HG02973 (cell line): ENCODE results near the gene FOXF2.

Experiments
- ATAC-seq: cut with Tn5 transposase; IDR thresholded peaks from one replicate; pipeline ENCODE4 v1.9.1; 2021; ENCODE audit warnings: moderate library complexity; ENCODE audit not compliant: unreplicated experiment

FOXF2 gene

DNA sequence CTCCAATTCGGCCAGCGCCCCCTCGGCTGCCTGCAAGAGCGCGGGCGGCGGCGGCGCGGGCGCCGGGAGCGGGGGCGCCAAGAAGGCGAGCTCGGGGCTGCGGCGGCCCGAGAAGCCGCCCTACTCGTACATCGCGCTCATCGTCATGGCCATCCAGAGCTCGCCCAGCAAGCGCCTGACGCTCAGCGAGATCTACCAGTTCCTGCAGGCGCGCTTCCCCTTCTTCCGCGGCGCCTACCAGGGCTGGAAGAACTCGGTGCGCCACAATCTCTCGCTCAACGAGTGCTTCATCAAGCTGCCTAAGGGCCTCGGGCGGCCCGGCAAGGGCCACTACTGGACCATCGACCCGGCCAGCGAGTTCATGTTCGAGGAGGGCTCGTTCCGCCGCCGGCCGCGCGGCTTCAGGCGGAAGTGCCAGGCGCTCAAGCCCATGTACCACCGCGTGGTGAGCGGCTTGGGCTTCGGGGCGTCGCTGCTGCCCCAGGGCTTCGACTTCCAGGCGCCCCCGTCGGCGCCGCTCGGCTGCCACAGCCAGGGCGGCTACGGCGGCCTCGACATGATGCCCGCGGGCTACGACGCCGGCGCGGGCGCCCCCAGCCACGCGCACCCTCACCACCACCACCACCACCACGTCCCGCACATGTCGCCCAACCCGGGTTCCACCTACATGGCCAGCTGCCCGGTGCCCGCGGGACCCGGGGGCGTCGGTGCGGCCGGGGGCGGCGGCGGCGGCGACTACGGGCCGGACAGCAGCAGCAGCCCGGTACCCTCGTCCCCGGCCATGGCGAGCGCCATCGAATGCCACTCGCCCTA lies 963 bp downstream of the FOXF2 start:
- no peak for ATAC-seq

DNA sequence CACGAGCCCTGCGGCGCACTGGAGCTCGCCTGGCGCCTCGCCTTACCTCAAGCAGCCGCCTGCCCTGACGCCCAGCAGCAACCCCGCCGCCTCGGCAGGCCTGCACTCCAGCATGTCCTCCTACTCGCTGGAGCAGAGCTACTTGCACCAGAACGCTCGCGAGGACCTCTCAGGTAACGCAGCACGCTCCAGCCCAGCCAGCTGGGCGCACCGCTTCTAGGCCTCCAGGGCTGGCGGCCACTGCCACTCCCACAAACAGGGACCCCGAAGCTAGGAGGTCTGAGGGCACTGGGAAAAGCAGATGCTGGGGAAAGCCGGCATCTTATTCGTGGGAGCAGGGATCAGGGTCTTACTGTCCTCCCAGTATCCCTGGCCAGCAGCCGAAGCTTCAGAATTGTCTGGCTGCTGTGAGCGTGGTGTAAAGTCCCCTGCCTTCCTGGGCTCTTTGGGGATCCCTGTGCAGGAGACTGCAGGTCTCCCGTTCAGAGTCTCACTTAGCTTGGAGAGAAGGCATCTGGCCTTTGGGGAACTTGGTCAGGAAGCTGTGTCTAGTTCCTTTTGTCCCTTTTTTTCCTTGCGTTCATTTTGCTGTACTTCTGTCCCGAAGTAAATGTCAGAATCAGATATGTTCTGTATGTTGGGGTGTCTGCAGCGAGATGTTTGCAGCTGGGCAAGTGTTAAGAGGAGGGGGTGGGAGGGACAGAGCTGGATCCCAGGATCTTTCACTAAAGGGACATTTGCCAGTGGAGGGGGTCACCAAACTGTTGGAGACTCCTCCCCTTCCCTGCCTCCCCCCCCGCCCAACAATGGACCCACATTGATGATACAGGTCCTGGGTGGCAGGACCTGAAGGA lies 1.8 kb downstream of the FOXF2 start:
- no peak for ATAC-seq

DNA sequence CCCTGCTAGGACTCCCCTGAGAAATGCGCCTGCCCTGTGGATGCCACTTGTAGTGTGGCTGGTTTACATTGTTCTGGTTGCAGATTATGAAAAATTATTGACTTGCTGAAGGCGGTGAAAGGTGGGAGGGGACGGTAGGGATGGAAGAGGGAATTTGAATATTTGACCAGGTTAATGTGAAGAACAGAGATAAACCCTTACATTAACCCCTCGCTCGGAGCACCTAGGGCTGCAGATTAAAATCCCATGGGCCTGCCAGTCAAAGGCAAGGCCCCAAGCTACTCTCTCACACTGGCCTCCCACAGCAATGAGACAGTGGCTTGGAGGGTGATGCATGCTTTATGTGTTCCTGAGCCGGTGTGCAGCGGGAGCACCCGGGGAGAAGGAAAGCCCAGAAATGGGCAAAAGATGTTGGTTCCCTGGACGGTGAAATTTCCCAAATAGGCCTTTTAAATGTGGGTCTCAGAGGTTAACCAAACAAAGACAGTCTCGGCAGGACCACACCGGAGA lies 2.5 kb downstream of the FOXF2 start:
- no peak for ATAC-seq

DNA sequence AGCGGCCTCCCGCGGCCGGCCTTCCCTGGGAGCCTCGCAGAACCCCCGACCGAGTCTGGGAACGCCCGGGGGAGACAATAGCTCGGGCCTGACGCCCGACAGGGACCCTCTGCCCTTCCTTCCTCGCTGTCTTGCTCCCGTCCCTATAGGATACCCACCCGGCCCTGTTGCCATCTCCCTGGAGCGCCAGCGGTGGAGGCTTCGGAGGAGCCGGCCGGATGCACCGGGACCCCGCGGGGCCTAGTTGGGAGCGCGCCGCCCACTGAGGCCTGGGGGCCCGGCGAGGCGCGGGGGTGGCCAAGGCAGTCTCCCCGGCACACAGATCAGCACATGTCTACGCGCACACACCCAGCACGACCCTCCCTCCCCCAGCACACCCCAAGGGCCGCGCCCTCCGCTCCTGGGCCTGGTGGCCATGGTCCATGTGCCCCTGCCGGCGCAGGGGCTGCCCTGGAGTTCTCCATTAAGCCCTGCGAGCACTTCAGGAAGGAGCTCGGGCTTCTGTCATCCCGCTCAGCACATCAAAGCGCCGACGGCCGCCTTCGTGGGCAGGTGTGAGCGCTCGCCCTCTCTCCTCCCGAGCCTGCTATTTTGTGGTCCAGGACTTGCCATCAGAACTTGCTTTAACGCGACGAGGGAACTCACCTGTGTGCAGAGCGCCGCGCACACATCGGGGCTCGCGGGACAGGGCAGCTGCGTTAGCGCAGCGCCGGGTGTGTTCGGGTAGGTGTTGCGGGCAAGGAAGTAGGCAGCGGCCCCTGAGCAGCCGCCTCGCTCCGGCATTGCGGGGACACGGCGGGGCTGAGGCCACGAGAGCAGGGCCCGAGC lies 3.7 kb downstream of the FOXF2 start:
- no peak for ATAC-seq

DNA sequence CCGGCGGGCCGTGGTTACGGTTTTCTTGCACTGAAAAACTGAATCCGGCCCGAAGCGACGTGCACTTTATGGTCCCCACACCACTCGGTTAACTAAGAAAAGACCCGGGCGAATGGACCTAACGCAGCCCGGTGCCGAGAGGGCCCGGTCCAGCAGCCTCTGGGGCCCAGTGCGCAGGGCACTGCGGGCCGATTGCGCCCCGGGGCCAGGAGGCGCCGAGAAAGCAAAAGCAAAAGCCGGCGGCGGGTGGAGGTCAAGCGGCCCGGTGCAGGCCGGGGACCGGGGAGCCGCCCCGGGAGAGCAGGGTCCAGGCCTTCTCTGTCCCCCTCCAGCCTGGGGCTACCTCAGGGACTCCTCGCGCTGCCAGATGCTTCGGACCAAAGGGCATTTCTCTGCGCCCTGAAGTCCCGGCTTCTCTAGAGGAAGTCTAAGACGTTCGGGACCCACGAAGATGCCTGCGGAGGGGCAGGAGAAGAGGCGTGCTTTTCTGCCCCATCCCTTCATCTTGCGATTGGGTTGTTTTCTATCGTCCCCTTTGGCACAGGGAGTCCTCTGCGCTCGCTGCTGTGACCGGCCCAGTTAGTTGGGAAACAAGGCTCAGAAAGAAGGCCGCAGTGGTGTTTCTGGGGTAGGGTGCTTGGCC lies 4.4 kb downstream of the FOXF2 start:
- no peak for ATAC-seq

DNA sequence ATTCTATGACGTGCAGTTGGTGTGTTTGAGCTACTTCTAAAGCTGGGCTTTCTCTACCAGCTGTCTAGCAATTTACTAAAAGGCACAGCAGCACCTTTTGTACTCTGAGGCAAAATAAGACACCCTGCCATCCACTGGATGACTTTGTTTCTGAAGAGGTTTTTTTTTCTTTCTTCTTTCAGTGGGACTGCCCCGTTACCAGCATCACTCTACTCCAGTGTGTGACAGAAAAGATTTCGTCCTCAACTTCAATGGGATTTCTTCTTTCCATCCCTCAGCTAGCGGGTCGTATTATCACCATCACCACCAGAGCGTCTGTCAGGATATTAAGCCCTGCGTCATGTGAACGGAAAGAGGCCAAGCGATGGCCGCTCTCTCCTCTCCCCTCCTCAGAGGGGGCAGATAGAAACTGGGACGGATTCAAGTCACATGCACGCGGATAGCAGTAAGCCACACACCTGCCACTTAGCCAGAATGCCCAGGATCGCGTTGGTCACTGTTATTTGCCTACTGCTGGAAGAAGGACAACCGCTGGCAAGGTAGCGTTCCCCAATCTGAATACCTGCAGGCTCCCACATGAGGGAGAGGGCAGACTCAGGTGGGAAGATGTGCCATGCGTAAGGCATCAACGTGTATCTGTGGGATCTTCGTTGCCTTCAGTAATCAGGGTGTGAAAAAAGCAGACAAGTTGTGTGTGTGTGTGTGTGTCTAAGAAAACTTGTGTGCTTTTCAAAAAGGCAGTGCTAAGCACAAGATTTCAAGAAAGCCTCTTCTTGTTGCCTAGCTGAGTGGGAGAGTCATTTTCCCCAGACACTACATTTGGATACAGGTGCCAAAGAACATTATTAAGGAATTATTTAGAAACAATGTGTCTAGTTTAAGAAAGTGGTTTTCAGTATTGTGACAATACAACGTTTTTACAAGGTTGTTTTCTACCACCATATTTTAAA lies 5.4 kb downstream of the FOXF2 start:
- ATAC-seq = no peak

DNA sequence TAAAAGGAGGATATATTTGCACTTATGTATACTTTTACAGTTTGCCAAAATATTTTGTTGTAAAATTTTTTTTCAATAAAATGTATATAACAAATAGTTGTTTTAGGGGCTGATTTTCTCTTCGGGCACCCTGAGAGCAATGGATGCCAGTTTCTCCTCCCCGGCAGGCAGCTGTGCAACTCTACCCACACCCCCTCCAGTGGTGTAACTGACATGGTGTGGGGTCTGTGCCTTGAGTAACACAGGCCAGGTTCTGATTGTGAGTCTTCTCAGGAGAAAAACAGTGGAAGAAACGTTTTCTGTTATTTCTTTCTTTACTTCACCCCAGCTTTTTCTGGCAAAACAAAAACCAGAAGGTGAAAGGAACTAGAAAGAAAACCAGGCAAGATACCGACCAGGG lies 6.1 kb downstream of the FOXF2 start:
- ATAC-seq = no peak

DNA sequence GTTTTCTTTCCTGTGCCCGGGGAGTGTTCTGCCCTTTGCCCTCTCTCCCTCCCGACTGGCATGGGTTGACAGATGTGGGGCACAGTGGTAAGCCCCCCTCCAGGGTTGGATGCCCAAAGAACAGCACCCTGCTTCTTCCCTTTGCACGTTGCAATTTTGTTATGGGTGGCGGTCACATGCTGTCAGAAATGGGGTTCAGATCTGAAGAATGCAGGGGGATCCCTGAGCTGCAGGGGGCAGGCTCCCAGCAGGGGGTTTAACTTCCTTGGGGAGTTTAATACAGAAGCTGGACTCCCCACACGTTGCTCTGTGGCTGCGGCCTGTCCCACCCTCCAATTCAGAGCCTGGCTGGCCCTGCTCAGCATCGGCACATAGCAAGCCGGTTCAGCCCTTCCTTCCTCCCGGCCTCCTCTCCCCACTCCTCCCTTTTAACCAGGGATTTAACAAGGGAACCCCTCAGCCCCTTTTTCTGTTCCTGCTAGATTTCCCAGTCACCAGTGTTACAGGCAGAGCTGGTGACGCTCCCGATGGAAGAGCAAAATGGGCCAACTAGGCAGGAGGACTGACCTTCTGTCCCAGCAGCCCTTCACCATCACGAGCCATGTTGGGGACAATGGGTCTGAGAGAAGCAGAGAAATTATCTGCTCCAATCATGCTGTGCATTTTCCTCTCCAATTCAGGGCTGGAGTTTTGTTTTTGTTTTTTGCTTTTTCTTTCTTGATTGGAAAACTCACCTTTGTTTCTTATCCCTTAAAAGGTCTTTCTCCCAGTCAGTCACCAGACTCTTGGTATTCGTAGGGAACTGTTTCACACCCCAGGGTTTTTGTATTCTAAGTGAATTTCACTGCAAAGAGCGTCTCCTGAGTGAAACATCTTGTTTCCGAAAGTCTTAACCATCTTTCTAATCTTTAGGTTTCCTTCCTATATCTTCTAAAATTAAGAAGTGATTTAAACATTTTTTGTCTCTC lies 6.8 kb downstream of the FOXF2 start:
- ATAC-seq = no peak

DNA sequence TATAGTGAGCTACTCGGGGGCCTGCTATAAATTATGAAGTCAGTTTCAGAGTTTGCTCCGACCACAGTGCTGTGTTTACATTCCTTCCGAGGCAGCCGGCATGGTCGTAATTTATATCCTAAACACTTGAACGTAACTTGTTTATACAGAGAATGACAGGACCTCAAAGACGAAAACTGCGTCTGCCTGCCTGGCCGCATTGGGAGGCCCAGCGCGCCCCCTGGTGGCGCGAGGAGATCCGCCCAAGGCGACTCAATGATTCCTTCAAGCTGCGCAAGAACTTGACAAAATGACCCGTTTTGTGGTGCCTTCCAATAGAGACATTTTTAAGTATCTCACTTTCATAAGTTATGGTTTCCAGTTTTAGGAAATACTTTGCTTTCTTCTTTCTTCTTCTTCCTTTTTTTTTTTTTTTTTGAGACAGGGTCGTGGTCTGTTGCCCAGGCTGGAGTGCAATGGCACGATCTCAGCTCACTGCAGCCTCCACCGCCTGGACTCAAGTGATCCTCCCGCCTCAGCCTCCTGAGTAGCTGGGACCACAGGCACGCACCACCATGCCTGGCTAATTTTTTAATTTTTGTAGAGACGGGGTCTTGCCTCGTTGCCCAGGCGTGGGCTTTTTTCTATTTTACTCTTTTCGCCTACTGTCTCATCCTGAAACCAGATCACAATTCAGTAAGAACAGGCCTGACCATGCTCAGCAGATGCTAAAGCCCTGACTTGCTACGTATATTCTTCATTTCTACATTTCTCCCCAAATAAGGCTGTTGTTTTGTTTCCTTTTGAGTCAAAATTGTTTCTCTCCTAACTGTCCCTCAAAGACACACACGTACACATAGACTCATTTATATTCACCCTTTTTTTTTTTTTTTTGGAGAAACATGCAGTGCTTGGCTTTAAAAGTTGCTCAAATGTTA lies 7.8 kb downstream of the FOXF2 start:
- no peak for ATAC-seq

DNA sequence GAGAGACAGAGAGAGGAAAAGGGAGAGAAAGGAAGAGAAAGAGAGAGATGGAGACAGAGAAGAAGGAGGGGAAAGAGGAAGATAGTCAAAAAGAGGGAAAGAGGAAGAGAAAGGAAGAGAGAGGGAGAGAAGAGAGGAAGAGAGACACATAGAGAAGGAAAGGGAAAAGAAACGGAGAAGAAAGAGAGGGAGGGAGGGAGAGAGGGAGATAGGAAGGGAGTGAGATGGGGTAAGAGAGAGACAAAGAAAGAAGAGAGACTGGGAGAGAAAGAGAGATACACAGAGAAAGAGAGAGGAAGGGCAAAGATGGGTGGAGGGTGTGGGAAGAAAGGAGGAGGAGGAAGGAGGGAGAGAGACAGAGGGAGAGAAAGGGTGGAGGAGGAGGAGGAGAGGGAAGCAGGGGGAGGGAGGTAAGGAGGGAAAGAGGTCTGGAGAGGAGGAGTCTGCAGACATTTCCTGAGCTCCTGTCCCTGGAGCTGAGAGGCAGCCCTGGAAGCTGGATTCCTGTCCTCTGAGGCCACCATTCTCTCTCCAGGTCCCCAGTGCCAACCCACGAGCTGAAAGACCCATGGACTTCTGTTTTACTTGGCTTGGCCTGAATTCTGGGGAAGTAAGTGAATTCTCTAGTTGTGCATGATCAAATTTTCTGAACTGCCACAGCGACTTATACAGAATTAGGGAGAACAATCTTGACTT lies 9.9 kb downstream of the FOXF2 start:
- no peak for ATAC-seq

DNA sequence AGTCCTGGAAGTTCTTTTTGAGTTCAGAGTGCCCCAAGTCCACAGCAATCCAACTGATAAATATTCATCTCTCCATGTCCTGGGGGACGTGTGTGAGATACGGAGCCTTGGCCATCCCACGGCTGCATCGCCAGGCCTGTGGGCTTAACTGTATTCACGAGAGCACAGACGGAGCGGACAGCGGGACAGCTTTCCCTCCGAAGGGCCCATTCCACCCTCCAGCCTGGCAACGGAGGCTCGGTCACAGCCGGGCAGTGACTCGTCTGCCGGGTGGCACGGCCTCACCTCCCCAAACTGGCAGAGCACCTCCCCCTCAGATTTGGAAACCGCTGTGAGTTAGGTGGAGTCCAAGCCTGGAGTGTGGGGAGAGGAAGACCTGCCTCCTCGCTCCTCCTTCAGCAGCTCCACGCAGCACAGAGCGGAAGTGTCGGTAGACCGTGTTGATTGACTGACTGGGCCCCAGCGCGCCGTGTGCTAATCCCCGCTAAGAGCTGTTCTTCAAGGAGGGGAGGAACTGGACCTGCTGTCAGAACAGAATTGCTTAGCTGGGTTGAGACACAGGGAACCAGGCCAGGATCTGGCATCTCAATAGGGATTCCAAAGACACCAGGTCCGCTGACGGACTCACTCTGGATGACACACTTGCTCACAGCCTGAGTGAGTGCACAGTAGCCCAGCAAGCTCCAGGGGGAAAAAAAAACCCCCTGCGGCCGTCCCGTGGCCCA lies 10.9 kb downstream of the FOXF2 start:
- ATAC-seq = no peak

DNA sequence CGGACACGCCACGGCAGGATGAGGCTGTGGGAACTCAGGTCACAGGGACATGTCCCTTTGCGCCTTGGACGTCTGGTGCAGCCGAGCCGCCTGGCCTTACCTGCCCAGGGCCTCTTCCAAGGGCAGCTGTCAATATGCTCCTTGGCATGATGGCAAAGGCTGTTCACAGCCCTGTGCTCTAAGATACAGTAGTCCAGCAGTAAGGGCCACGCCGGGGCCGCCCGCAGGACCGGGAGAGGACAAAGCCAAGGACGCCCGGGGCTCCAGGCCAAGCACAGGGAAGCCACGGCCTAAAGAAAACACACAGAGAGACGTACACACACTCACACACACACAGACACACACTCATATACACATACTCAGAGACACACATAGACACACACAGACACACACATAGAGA lies 13.0 kb downstream of the FOXF2 start:
- no peak for ATAC-seq

DNA sequence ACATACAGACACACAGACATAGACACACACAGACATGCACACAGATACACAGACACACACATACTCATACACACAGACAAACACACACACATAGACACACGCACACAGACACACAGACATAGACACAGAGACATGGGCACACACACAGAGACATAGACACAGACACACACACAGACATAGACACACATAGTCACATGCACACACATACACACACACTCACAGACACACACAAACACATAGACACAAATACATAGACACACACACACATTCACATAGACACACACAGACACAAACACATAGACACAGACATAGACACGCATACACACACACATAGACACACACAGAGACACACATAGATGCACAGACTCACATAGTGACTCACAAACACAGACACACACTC lies 13.5 kb downstream of the FOXF2 start:
- no peak for ATAC-seq

DNA sequence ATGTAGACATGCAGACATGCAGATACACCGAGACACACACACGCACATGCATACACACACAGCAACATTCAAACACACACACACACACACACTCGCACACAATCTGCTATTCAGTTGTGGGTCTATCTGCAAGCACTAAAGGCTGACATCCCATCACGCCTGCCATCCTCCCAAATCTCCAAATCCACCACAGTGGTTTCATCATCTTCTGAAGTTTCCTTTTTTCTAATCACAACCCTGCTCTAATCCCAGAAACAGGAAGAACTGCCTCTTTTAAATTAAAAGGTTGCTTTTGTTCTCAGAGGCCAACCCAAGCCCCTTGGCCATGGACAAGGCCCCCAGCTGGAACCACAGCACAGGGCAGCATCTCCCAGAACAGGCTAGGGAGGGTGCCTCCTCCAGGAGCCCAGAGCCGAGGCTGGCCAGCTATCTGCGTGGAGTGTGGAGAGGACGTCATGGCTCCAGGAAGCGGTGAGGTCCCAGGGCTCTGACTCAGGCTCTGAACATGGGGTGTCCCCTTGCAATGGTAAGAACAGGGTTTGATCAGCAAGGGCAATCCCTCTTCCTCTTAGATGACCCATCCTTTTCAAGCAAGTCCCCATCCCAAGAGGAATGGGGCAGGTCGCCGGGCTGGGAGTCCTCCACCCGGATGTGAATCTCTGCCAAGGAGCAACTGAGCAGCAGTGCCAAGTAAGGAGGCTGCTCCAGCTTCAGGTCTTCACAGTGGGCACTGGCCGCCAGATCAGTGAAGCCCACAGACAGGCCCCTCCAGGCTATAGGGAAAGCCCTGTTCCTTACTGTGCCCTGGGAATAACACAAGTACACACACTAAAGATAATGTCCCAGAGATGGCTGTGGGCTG lies 14.7 kb downstream of the FOXF2 start:
- ATAC-seq = no peak

DNA sequence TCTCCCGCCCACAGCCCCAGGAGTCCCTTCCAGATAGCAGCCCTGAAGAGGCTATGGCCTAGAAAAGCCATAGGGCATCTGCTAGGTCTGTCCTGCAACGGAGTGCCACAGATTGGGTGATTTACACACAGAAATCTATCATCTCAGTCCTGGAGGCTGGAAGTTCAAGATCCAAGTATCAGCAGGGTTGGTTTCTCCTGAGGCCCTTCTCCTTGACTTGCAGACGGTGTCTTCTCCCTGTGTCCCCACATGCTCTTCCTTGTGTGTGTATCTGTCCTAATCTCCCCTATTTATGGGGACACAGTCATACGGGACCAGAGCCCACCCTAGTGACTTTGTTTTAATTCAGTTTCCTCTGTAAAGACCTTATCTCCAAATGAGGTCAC lies 15.3 kb downstream of the FOXF2 start:
- ATAC-seq = no peak
